ENCODE measurements around the gene VCAM1. TPM values are rescaled to one million over a fixed set of nuclear protein-coding genes. Genes with fewer than 3 reads are reported as not detected.

The VCAM1 gene
- total and polyA plus RNA-seq, 2 of the 8 experiments (the other 6 are each of a cell fraction or from before 2014, with no cell fraction given), result 0.21 TPM; not detected in 1

DNA sequence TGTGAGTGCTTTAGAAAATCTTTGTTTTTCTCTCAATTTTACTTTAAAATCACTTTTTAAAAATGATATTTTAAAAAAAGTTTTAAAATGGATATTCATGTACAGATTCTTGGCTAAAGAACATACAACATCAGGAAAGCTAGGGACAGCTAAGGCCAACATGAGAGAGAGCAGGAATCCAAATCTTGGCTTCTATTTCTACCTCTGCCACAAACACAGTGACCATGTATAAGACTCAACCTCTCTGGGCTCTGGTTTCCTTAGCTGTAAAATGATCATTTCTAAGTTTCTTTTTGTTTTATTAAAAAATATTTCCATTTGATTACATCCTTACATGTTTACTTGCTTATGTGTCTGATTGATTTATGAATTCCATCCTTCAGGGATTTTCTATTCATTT is 1.2 kb downstream of the VCAM1 start (continued):
- no peak for TF ChIP-seq RXRA (IDR thresholded peaks at IDR 0.05; ENCODE audit: insufficient read depth, low read depth, low read length)
- TF ChIP-seq MAX (IDR thresholded peaks at IDR 0.05), result no peak
- TF ChIP-seq HDAC2 (IDR thresholded peaks at IDR 0.05; ENCODE audit: borderline replicate concordance in 1 of 2, low read depth in 2 of 2, low read length in 2 of 2), result no peak
- TF ChIP-seq RNF2 (IDR thresholded peaks at IDR 0.05; ENCODE audit: borderline replicate concordance, low read depth, low read length, missing control alignments, poor library complexity, severe bottlenecking), result no peak

Measured in H1 (cell line).